Inferior parietal cortex (tissue), 1 donor: ENCODE results near the gene PRICKLE1.

Source experiments
- DNase-seq: peaks from one replicate; pipeline ENCODE4 v3.0.0-alpha.2; 2016; ENCODE audit errors: extremely low spot score

Gene PRICKLE1

DNA sequence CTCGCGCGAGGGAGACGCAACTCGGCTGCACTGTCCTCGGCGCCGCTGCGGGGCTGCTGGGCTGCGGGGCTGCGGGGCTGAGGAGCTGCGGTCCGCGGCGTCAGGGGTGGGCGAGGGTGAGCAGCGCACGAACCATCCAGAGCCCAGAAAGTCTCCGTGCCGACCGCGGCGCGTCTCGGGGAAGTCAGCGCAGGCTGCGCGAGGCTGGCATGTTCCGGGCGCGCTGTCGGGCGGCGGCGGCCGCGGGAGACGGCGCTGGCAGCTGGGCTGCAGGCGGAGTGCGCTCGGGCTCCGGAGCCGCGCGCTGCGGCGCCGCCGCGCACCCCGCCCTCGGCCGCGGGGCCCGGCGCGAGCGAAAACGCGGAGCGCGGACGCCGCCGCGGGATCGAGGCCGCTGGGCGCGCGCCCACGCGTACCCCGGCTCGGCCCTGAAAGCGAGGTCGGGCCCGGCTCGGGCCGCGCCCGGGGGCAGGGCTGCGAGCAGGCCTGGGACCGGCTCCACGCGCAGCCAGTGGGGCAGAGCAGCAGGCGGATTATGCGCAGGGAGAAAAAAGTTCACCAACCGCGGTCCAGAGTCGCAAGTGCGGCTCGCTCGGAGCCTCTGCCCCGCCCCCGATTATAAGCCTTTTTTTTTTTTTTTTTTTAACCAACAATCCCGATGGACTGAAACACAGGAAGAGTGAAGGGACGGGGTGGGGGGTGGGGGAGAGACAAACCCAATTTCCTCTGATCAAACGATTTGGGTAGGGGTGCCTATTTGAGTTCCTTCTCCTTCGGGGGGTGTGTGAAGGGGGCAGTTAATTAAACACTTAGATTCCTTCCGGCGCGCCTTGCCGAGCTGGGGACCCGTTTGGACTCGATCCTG lies at the start of gene PRICKLE1:
PRICKLE1 (minus strand) TSS at position 282 of the 865 bp plus-strand sequence. CDS start 117,230 bp downstream, outside the sequence.
- DNase-seq: no peak

DNA sequence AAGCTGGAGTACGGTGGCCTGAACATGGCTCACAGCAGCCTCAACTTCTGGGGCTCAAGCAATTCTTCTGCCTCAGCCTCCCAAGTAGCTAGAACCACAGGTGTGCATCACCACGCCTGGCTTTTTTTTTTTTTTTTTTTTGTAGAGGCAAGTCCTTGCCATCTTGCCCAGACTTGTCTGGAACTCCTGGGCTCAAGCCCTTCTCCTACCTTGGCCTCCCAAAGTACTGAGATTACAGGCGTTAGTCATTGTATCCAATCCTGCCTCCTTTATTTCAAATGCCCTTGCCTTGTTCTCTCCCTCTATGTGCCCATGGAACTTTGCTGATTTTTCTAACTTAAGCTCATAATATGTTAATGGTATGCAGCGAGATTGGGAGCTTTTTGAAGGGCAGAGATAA lies 49.2 kb upstream of the PRICKLE1 start:
- no peak for DNase-seq

DNA sequence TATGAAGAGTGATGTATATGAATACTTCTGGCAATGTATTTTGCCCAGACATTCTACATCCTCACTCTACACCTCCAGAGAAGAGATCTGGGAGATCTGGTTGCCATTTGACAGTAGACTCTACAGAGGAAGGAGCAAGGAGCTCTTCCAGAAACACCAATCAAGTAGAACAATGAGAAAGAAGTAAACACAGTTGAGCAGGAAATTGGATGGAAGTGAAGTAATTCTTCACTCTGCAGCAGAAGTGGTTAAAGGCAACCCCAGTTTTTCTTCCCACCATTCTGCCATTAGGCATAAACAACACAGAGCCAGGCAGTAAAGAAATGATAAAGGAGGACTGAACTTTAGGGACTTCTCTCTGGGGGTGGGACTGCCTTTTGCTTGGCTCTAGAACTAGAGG lies 48.5 kb upstream of the PRICKLE1 start:
- no peak for DNase-seq

DNA sequence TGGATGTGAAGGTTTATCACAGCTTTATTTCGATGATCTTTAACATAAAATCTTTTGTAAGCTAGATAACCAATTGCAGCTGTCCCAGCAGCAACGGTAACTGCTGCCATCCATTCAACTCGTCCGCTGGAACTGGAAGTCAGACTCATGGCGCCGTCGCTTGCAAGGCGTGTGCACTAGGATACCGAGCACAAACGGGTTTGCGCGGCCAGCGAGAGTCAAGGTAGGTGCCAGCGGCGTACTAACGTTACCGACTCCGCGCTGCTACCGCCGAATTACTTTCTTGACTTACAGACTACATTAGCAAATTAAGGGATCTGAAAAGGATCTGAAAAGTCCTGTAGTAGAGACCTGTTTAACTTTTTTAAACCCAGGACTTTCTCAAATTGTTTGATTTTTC lies 47.4 kb upstream of the PRICKLE1 start:
- DNase-seq: no peak

DNA sequence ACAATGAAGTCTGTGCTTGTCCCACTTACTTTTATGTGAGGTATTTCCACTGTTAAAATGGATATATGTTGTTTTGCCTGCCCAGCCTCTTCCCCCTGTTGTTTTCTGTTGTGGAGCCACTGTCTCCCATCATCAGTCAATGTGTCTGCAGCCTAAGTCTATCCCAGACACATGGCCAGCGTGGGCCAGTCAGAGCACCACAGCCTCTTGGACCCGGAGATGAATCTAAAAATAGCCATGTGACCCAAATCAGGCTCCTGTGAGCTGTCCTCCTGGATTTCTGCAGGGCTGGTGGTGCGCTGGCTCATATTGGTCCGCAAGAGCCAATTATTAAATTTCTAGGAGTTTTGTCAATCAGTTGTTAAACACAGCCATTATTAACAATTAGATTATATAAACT lies 44.0 kb upstream of the PRICKLE1 start:
- DNase-seq: no peak

DNA sequence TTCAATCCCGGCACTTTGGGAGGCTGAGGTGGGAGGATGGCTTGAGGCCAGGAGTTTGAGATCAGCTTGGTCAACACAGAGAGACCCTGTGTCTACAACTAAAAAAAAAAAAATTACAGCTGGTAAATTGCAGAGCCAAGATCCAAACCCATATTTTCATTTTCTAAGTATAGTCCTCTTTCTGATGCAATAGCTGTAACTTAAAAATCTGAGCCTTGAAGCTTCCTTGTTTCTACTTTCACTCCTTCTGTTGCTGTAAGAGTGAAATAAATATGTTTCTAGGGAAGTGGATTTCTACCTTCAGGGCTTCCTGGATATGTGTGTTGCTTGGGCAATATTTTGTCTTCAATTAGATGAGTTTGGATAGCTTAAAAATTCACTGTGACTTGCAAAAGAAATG lies 42.0 kb upstream of the PRICKLE1 start:
- no peak for DNase-seq

DNA sequence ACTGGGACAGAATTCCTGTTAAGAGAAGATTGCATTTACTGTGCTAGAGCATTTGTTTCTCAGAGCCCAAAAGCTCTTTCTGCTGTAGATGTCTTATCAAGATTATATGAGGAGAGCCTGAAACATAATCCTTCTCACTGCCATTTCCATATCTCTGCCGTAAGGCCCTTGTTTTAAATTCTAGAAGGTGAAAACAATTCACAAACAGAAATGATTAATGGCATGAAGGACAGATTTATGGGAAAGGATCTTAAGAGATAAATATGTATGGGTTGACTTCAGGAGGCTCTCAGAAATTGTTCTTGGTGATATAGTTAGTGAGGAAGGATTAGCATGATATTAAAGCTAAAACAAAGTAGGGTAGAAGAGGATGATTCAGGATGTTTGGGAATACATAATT lies 40.8 kb upstream of the PRICKLE1 start:
- no peak for DNase-seq

DNA sequence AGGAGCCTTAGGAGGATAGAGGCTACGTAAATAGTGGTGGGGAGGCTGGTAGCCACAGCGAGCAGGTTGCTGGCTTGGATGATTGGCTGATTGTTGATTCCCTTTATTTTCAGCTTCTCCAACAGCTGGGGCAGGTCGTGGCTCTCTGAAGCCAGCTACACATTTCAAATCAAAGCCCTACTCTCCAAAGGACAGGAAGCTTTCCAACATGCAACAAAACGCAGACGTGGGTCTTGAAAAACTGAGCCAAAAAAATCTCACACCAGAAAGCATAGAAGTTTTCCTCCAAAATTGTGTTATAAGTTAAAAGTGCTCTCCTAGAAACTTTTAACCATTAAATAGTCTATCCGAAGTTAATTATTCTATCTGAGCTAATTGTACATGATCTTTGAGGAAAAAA lies 37.6 kb upstream of the PRICKLE1 start:
- no peak for DNase-seq

DNA sequence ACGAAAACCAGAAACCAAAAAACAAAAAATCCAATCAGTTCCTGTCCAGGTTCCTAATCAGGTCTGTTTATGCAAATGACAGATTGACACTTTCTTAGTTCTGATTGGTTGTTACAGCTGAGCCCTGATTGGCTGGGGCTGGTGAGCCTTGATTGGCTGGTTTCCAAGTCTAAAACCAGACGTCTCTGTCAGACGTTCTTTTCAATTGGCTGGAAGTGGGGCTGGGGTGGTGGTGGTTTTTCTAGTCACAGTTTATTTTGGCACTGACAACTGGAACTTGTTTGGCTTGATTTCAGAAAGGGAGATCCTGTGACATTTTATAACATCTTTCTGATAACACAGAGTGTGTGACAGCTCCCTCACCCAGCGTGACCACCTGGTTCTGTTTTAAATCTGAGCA lies 36.1 kb upstream of the PRICKLE1 start:
- DNase-seq: no peak

DNA sequence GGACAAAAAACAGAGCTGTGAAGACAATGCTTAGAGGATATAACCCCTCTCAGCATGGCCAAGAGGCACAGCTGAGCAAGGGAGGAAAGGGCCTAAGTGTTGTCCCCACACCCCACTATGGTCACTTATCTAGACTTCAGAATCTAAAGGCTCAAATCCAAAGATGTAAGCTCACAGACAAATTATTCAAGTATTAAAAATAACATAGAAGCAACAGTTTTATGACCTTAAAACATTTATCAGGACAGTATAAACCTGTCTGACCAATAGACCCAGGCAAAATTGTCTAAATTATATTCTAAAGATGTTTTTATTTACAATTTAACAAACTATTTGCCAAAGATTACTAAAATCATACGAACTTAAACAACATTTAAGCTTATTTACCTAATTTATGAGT lies 28.1 kb upstream of the PRICKLE1 start:
- no peak for DNase-seq

DNA sequence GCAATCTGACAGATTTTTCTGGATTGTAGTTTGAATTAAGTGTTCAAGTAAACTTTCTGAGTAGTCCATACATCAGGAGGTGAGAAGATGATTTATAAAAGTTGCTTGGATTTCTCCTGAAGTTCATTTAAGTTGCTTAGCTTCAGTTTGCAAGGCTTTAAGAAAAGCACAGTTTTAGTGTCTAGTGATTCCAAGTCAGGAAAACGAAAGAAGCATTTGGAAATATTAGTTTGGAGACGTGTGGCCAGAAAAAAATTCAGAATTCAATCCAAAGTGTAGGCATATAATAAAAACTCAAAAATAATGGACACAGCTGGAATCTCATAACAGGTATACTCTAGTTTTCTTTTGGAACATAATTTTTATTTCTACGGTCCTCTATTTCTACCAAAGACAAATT lies 25.5 kb upstream of the PRICKLE1 start:
- DNase-seq: no peak

DNA sequence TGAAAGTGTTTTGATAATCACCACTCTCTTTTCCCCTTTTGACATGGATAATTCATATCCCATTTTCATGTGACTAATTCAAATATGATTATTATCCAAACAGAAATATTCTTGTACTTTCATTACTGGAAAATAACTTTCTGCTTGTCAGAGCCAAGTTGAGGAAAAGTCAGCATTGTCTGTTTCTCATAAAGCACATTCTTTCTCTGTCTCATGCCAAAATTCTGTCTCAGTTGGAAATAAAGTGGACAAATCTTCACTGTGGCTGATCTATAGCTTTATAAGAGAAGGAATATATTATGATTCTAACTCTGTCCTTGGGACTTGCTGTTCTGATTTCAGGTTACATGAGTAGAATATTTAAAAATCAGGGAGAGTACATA lies 22.7 kb upstream of the PRICKLE1 start:
- DNase-seq: no peak

DNA sequence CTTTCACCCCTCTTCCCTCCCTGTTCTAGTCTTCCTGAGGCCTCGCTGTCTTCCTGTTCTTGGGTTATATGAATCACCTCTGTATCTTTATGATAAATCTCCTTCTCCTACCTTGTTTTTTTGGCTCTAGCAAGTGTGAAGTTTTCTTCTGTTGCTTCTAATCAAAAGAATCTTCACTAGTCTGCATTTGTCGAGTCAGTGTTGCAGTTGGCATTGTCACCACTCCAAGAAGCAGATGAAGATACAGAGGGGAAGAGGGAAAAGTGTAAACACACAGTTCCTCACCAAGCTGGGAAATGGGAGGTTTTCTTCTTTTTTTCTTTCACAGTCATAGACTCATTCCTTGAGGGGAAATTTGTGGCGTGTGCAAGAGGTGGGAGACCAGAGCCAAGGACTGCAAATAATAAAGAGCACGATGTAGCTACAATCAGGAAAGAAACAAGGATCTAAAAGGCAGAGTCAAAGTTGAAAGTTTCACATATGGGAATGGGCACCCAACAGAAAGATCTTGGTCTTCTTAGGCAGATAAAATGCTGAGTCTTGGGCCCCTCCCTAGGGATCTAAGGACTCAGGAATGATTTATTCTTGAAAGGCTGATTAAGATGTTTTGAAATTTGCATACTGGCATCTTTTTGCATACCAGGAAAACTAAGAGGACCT lies 22.2 kb upstream of the PRICKLE1 start:
- no peak for DNase-seq

DNA sequence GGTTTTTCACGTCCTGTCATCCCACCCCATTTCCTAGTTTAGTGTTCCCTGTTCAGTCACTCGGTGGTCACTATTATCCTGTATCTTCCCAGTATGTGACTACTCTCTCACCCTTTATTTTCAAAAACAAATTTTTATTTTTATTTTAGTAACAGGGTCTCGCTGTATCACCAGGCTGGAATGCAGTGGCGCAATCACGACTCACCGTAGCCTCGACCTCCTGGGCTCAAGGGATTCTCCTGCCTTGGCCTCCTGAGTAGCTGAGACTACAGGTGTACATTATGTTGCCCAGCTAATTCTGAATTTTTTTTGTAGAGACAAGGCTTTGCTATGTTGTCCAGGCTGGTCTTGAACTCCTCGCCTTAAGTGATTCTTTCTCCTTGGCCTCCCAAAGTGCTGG lies 20.1 kb upstream of the PRICKLE1 start:
- no peak for DNase-seq

DNA sequence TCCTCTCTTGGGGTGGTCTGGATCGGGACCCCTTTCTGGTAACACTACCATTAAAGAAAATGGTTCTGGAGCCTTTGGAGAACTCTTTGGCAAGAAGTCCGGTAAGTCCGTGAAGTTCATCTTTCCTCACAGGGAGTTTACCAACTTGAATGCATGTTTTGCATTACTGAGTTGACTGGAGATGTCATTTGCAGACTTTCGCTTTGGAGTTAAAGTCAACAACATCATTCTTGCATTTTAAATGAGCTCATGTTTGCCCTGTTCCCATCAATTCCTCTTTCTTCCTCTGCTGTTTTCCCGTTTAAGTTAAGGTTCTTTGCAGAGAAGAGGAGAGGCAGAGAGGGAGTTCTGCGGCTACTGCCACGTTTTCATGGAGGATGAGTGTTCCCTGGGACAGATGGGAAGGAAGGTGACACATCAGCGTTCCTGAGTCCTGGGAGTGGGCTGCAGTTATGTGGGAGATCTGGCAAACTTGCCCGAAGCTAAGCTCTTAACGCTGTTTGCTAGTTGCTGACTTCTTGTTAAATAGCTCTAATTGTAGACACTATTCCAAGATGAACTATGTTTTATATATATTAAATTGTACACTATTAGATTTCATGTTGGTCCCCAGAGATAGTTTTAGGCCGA lies 18.8 kb upstream of the PRICKLE1 start:
- DNase-seq: no peak

DNA sequence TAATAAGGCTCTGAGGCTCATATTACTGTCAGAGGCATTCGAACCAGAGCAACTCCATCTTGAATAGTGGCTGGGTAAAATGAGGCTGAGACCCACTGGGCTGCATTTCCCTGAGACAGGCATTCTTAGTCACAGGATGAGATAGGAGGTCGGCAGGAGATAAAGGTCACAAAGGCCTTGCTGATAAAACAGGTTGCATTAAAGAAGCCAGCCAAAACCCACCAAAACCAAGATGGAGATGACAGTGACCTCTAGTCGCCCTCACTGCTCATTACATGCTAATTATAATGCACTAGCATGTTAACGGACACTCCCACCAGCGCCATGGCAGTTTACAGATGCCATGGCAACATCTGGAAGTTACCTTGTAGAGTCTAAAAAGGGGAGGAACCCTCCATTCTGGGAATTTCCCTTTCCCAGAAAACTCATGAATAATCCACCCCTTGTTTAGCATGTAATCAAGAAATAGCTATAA lies 18.1 kb upstream of the PRICKLE1 start:
- no peak for DNase-seq

DNA sequence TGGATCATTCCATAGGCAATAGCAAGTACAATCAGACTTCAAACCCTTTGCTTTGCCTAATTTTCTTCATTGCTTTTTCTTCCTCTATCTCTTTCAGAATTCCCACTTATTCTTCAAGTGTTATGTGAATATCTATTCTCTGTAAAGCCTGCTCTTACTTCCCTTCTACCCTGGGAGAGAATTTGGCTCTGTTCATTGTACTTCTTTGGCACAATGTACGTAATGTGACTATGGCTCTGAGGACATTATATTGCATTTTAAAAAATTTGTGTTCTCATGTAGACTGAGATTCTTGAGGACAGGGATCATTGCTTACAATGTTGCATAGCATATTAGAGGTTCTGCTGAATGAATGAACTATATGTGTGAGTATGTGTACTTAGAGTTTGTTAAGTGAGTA lies 16.9 kb upstream of the PRICKLE1 start:
- no peak for DNase-seq

DNA sequence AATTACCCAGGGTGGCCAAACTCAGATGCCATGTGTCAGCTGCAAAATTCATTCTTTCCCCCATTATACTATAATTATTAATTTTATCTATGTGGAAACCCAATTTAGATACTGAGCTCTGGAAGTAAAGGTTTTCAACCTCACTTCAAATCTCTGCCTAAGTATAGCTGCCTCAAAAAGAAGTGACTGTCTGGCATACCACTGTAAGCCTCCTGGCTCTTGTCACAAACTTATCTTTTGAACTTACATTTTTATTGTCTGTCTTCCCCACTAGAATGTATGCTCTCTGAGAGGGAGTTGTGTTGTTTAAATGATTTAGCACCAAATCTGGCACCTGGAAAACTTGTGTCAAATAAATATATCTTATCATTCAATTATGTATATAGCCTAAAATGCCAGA lies 16.1 kb upstream of the PRICKLE1 start:
- no peak for DNase-seq

DNA sequence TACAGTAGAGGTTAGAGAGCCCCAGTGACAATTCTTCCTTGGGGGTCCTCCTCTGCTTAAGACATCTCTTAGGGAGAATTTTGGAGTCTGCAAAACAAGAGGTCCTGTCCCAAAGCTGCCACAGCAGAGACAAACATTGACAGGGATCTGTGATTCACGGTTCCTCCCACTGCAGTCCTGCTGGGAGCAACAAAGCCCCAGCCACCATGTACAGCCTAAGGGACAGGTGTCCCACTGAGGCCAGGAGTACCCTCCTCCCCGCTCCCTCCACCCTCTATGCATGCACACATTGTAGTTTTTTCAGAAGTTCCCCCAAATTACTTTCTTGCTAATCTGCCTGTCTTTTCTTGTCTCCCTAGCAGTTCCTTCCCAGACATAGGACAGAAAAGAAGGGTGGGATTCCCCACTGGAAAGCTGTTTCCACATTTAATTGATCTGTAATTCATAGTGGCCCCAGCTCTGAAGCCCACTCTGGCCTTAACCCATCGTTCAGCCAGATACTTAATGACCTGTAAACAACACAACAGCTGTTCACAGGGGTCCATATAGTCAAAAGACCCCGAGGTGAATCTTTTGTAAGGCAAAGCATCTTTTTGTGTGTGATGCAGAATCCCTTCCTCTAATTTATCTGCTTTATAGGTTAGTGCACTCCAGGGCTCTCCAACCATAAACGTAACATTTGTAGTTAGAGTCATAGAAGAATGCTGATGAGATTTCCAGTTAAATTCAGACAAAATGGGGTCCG lies 13.9 kb upstream of the PRICKLE1 start:
- no peak for DNase-seq

DNA sequence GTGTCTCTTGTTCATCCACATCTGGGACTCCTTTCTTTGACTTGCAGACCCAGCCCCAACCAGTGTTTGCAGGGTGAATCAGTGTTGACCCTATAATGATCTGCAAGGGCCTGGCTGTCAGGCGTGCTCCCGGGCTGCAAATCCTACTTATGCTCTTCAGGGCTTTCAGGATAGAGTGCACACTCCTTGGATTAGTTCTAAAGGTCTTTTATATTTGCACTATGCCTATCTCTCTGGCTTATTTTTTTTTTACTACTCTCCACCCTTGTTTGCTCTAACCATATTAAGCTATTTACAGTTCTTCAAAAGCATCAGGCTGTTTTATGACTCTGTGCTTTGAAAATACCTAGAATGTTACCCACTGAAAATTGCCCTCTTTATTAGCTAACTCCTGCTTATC lies 4.3 kb upstream of the PRICKLE1 start:
- no peak for DNase-seq

DNA sequence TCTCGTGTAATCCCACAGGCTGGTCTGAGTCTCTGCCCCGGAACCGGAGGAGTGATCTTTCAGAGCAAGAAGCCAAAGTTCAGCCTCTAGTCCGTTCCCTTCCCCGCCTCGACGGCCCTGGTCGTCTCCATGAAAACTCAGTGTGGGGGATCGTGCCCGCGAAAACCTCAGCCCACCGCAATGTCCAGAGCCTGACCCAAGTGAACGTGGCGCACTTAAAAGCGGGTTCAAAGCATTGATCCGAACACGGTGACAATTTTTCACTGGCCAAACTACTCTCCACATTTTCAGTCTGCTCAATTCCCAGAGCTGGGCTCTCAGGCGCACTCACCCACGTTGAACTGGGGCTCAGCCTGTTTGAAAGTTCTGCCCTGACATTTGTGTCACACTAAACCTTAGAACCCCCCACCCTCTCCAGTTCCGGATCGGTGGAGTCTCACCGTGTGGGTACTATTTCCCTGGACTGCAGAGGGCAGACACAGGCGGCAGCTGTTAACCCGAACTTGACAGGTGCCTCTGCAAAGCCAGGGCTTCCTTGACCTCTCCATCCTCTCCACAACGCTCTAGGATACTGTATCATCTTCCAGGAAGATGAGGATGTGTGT lies 886 bp upstream of the PRICKLE1 start:
- no peak for DNase-seq
